ENCODE measurements around the gene PLEKHG7.
"Not testable (repeated sequence)": the region's sequence is repeated elsewhere in the genome, so short reads cannot be mapped to it uniquely, and the experiment has no call there.

PLEKHG7 gene

GRCh38 chr12:92702754-92703679, at the start of gene PLEKHG7:
Gene PLEKHG7, plus strand, starts transcription at chr12:92702989. Its CDS starts 3,643 bp downstream, at chr12:92706632.
- no peak for DNase-seq (ENCODE audit: low read depth in 2 of 2, low spot score in 1 of 2)

- not testable (repeated sequence) for DNase-seq (ENCODE audit: low read depth in 2 of 2, low spot score in 1 of 2)
Measured at GRCh38 chr12:92654256-92654655, 48.5 kb upstream of the PLEKHG7 start.

- no peak for DNase-seq (ENCODE audit: low read depth in 2 of 2, low spot score in 1 of 2)
Measured at GRCh38 chr12:92654929-92655328, 47.9 kb upstream of the PLEKHG7 start.

GRCh38 chr12:92656911-92657310, 45.9 kb upstream of the PLEKHG7 start:
- no peak for DNase-seq (ENCODE audit: low read depth in 2 of 2, low spot score in 1 of 2)

GRCh38 chr12:92657770-92658169, 45.0 kb upstream of the PLEKHG7 start:
- no peak for DNase-seq (ENCODE audit: low read depth in 2 of 2, low spot score in 1 of 2)

- DNase-seq (ENCODE audit: low read depth in 2 of 2, low spot score in 1 of 2) = no peak
Measured at GRCh38 chr12:92658611-92659010, 44.2 kb upstream of the PLEKHG7 start.

GRCh38 chr12:92661269-92661668, 41.5 kb upstream of the PLEKHG7 start:
- no peak for DNase-seq (ENCODE audit: low read depth in 2 of 2, low spot score in 1 of 2)

- no peak for DNase-seq (ENCODE audit: low read depth in 2 of 2, low spot score in 1 of 2)
Measured at GRCh38 chr12:92665496-92665895, 37.3 kb upstream of the PLEKHG7 start.

GRCh38 chr12:92668739-92669138, 34.0 kb upstream of the PLEKHG7 start:
- DNase-seq (ENCODE audit: low read depth in 2 of 2, low spot score in 1 of 2) = no peak

GRCh38 chr12:92671524-92671923, 31.3 kb upstream of the PLEKHG7 start:
- DNase-seq (ENCODE audit: low read depth in 2 of 2, low spot score in 1 of 2) = not testable (repeated sequence)

- DNase-seq (ENCODE audit: low read depth in 2 of 2, low spot score in 1 of 2) = no peak
Measured at GRCh38 chr12:92673756-92674155, 29.0 kb upstream of the PLEKHG7 start.

GRCh38 chr12:92674500-92674899, 28.3 kb upstream of the PLEKHG7 start:
- no peak for DNase-seq (ENCODE audit: low read depth in 2 of 2, low spot score in 1 of 2)

GRCh38 chr12:92675092-92675865, 27.5 kb upstream of the PLEKHG7 start:
- no peak for DNase-seq (ENCODE audit: low read depth in 2 of 2, low spot score in 1 of 2)

- DNase-seq (ENCODE audit: low read depth in 2 of 2, low spot score in 1 of 2) = no peak
Measured at GRCh38 chr12:92676710-92677109, 26.1 kb upstream of the PLEKHG7 start.

- no peak for DNase-seq (ENCODE audit: low read depth in 2 of 2, low spot score in 1 of 2)
Measured at GRCh38 chr12:92690601-92691000, 12.2 kb upstream of the PLEKHG7 start.

GRCh38 chr12:92695056-92695455, 7.7 kb upstream of the PLEKHG7 start:
- DNase-seq (ENCODE audit: low read depth in 2 of 2, low spot score in 1 of 2) = no peak

- no peak for DNase-seq (ENCODE audit: low read depth in 2 of 2, low spot score in 1 of 2)
Measured at GRCh38 chr12:92695577-92695976, 7.2 kb upstream of the PLEKHG7 start.

- no peak for DNase-seq (ENCODE audit: low read depth in 2 of 2, low spot score in 1 of 2)
Measured at GRCh38 chr12:92696216-92696615, 6.6 kb upstream of the PLEKHG7 start.

- DNase-seq (ENCODE audit: low read depth in 2 of 2, low spot score in 1 of 2) = no peak
Measured at GRCh38 chr12:92698474-92698873, 4.3 kb upstream of the PLEKHG7 start.

- DNase-seq (ENCODE audit: low read depth in 2 of 2, low spot score in 1 of 2) = no peak
Measured at GRCh38 chr12:92701441-92701840, 1.3 kb upstream of the PLEKHG7 start.

GRCh38 chr12:92703786-92704185, 997 bp downstream of the PLEKHG7 start:
- no peak for DNase-seq (ENCODE audit: low read depth in 2 of 2, low spot score in 1 of 2)

GRCh38 chr12:92706594-92706993, 3.8 kb downstream of the PLEKHG7 start:
- no peak for DNase-seq (ENCODE audit: low read depth in 2 of 2, low spot score in 1 of 2)
